HG03064 (cell line): ENCODE data around the gene TOM1L2.

Source experiments
- ATAC-seq: cut with Tn5 transposase; IDR thresholded peaks from one replicate; pipeline ENCODE4 v1.9.1; 2021; ENCODE audit warnings: low read depth; ENCODE audit not compliant: unreplicated experiment

The TOM1L2 gene

DNA sequence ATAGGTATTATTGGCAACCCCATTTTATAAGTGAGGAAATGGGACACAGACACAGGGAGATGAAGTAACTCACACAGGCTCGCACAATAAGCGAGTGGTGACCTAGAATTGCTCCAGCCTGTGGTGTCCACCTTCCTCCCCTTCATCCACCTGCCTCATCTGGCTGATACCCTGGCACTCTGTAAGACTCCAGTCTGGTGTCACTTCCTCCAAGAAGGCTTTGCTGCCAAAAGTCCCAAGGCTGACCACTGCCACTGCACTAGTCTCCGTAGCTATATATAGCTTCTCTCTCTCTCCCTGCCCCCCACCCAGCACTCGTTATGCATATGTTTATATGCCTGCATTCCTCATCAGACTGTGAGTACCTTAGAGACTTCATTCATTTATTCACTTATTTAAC is 69.3 kb downstream of the TOM1L2 start:
- ATAC-seq, result no peak

GRCh38 chr17:17902376-17902775 is 69.8 kb downstream of the TOM1L2 start:
- no peak for ATAC-seq

- ATAC-seq, result no peak
Measured at GRCh38 chr17:17900615-17901520, 71.3 kb downstream of the TOM1L2 start.

- ATAC-seq, result no peak
Measured at GRCh38 chr17:17899486-17899885, 72.7 kb downstream of the TOM1L2 start.

GRCh38 chr17:17898673-17899072 is 73.5 kb downstream of the TOM1L2 start:
- no peak for ATAC-seq

DNA sequence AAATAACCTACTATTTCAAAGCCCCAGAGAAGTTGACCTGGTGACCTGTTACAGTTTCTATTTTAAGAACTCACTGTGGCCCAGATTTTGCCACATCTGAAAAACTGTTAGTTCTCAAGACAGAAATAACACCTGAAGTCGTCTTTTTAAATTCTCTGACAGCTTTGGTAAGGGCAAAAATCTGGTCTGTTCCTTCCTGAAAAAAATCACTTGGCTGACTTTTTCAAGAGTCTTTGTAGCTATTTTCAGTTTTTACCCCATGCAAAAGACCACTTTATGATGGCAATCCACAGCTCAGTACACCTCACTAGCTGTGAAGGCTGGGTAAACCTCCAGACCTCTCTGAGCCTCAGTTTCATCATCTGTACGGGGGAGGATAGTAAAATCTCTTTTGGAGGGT is 74.8 kb downstream of the TOM1L2 start:
- no peak for ATAC-seq

DNA sequence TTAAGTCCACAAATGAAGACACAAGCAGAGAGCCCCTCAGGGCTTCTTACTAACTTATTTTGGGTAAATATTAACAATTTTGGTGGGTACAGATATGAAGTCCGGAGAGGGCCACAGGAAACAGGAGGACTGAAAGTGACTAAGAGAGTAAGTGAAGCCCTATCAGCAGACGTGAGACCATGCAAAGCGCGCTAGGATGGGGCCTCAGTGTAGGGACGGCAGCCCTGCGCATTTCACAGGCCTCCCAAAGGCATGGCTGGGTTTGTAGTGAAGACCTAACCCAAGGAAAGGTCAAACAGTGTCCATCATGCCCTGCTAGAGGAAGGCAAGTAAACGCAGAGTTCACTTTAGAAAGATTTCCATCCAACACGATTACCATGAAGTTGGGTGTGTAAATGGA is 75.5 kb downstream of the TOM1L2 start:
- no peak for ATAC-seq

DNA sequence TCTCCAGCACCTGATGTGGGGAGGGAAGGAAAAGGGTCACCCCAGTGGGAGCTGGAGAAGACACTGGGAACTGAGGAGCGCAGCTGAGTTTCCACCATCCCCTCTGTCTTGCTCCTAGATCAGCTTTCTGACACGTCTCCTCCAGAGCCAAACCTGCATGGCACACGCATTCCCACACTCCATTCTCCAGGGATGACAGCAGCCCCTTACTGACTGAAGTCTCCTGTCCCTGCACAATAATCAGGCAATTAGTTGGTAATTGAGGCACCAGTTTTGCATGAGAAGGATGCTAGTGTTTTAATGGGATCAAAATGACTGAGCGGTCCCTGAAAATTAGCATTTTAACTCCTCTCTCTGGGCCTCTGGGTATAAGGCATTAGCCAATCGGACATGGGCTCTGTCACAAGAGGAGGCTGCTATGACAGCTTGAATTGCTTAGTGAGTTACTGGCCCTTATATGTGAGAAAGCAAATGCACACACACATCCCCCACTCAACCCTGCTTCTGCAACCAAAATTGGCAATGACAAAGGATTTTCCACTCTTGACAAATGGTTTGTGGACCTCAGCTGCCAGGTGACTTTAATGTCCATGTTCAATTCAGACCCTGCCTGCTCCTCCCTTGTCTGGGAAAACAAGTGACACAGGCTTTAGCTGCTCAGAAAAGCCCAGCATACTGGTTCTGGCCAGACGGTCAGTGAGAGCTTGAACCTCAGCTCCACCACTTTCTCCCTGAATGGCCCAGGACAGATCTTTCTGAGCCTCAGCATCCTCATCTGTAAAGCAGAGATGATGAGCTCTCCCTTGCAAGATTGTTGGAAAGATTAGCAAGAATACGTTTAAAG is 78.2 kb downstream of the TOM1L2 start:
- ATAC-seq, result no peak

- ATAC-seq, result no peak
Measured at GRCh38 chr17:17892731-17893130, 79.5 kb downstream of the TOM1L2 start.

DNA sequence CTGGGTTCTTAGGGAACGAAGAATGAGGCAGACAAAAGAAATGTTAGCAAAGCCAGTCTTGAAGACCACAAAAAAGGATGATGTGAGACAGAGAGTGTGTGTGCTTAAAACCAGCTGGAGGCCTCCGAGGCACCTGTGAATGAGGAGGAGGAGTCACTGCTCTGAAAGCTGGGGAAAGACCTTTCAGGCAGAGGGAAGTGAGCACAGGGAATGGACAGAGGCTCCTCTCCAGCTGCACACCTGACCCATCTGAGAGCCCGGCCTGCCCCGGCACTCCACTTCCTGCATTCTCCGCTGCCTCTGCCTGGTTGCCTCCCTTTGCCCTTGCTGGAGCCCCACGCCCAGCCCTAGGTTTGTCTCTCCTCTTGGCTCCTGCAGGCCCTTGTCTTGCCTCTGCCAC is 80.2 kb downstream of the TOM1L2 start:
- no peak for ATAC-seq

GRCh38 chr17:17890773-17891759 is 81.1 kb downstream of the TOM1L2 start:
- no peak for ATAC-seq

- ATAC-seq, result no peak
Measured at GRCh38 chr17:17889922-17890321, 82.3 kb downstream of the TOM1L2 start.

DNA sequence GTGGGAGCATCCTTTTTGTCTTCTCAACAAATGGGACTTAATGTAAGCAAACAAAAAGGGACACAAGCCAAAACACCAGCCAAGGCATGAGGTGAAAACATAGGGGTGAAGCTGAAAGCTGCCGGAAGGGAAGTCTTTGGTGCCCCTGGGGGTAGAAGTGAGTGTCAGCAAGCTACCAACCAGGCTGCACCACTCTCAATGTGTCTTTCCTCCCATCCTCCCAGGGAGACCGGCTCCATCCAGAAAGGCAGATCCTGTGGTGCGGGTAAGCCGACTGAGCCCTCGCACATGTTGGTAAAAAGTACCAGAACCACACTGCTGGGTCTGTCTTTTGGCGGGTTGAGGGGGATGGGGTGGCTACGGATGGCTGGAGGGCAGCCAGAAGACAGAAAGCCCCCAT is 83.4 kb downstream of the TOM1L2 start:
- no peak for ATAC-seq

DNA sequence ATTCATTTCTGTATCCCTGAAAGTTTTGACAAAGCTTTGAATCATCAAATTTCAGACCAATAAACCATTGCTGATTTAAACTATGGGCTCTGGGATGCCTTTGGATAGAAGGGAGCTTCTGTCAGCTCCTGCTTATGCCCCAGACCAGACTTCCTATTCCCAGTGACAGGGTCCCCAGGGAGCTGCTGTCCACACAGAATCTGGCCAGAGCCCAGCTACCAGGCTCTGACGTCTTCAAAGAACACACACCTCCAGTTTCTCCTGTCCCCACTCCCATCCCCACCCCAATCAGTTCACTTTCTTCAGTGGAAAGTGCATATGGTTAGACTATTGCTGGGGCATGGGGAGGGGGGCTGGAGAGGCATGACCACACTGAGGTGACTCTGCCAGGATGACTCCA is 83.8 kb downstream of the TOM1L2 start:
- ATAC-seq, result no peak

GRCh38 chr17:17887752-17888304 is 84.4 kb downstream of the TOM1L2 start:
- no peak for ATAC-seq

GRCh38 chr17:17886726-17887125 is 85.5 kb downstream of the TOM1L2 start:
- no peak for ATAC-seq

- ATAC-seq, result no peak
Measured at GRCh38 chr17:17886226-17886625, 86.0 kb downstream of the TOM1L2 start.

DNA sequence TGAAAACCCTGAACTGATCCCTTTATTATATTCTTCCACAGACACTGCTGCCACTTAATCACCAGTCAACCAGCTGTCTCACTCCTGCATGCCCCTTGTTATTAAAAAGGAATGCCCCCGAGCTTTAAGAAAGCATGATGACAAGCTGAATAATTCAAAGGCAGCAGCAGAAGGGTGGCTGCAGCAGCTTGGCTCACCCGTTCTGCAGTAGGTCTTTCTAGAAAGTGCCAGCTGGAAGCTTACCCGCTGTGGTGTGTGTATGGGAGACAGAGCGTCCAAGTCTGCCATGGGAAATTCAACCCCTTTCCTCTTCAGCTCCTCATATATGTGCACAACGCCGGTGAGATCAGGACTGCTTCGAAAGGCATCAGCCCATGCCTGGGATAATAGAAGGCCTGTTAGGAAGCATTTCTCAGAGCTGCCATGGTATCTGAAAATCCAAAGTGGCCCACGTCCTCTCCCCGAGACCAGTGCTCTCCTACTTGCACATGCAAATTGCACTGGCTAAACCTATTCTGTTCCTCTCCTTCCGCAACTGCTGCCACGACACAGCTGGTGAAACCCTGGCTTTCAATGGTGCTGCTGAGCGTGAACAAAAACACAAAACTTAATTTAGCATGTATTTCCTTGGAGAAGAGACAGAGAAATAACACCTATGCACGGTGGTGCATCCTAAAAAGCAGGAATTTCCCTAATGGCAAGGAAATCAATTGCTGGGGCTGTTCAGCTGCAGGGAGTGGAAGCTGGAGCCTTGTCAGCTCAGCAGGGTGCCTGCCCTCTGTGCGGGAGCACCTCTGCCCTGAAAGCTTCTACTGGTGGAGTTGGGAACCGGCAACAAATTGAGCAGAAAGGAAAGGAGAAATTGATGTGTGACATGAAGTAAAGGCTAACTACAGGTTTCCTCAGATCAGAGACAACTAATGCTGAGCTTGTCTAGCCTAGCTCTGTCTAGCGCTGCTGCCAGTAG is 87.5 kb downstream of the TOM1L2 start:
- no peak for ATAC-seq

- ATAC-seq, result no peak
Measured at GRCh38 chr17:17883801-17884200, 88.4 kb downstream of the TOM1L2 start.
